Mucosa of stomach (tissue), 1 donor: ENCODE data around the gene SYNPO2L.
"Not testable (repeated sequence)": the region's sequence is repeated elsewhere in the genome, so short reads cannot be mapped to it uniquely, and the experiment has no call there.

Experiments used
- H3K27me3 ChIP-seq: one replicate; pipeline ENCODE4 v1.7.0; 2013; ENCODE audit warnings: mild to moderate bottlenecking, low read length; ENCODE audit not compliant: control insufficient read depth, insufficient read depth
- H3K36me3 ChIP-seq: one replicate; pipeline ENCODE4 v1.7.0; 2013; ENCODE audit warnings: low read length; ENCODE audit not compliant: control insufficient read depth, insufficient read depth
- H3K4me1 ChIP-seq: one replicate; pipeline ENCODE4 v1.7.0; 2013; ENCODE audit warnings: mild to moderate bottlenecking, low read length; ENCODE audit not compliant: control insufficient read depth, insufficient read depth
- H3K4me3 ChIP-seq: one replicate; pipeline ENCODE4 v1.7.0; 2013; ENCODE audit warnings: low read length
- H3K9ac ChIP-seq: one replicate; pipeline ENCODE4 v1.7.0; 2013; ENCODE audit warnings: mild to moderate bottlenecking, low read length, moderate library complexity
- H3K9me3 ChIP-seq: one replicate; pipeline ENCODE4 v1.7.0; 2013; ENCODE audit warnings: mild to moderate bottlenecking, low read length, moderate library complexity; ENCODE audit not compliant: control insufficient read depth
- donor health status: Pancreatic carcinoma.

The SYNPO2L gene, protein sequence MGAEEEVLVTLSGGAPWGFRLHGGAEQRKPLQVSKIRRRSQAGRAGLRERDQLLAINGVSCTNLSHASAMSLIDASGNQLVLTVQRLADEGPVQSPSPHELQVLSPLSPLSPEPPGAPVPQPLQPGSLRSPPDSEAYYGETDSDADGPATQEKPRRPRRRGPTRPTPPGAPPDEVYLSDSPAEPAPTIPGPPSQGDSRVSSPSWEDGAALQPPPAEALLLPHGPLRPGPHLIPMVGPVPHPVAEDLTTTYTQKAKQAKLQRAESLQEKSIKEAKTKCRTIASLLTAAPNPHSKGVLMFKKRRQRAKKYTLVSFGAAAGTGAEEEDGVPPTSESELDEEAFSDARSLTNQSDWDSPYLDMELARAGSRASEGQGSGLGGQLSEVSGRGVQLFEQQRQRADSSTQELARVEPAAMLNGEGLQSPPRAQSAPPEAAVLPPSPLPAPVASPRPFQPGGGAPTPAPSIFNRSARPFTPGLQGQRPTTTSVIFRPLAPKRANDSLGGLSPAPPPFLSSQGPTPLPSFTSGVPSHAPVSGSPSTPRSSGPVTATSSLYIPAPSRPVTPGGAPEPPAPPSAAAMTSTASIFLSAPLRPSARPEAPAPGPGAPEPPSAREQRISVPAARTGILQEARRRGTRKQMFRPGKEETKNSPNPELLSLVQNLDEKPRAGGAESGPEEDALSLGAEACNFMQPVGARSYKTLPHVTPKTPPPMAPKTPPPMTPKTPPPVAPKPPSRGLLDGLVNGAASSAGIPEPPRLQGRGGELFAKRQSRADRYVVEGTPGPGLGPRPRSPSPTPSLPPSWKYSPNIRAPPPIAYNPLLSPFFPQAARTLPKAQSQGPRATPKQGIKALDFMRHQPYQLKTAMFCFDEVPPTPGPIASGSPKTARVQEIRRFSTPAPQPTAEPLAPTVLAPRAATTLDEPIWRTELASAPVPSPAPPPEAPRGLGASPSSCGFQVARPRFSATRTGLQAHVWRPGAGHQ

DNA sequence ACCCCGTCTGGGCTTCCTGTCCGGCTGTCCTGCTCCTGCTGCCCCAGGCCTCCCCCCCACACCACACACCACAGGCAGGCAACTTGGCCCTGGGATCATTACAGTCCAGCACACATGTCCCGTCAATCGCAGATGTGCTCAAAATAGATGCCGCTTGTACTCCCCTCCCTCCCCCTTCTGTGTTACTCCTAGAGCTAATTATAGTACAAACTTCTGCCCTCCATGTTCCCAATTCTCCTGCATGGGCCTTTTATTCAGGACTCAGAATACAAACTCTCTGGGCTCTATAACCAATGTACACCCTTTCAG, at the start of gene SYNPO2L:
TSS of gene SYNPO2L (minus strand) at position 40 of the 309 bp plus-strand sequence. CDS start 107 bp downstream, outside the sequence.
- Histone ChIP-seq H3K4me1 (no peaks in the 10 kb centered on the region), H3K9ac (no peak within 1 kb of the TSS), H3K36me3 (no peaks in the 10 kb centered on the region), H3K4me3 (no peak within 1 kb of the TSS), H3K9me3 (no peaks in the 10 kb centered on the region), H3K27me3 (no peaks in the 10 kb centered on the region)

DNA sequence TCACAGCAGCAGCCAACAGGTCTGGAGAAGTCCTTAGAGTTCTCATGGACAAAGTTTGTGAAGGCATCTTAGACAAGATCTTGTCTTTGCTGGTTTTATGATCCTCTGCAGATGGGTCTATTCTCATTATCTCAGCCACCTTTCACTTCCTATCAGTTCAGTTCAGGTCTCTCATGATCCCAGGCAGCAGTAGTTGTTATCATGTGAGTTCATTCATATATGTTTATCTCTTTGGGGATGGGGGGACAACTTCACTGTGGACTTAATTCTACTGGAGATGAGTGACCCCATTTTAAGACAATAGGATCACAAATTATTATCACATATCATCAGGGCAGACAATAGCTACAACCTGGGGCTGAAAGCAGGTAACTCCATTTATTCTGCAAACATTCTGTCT, 48.1 kb upstream of the SYNPO2L start:
- H3K27me3 ChIP-seq, H3K9ac ChIP-seq, H3K36me3 ChIP-seq, H3K4me3 ChIP-seq, H3K9me3 ChIP-seq, H3K4me1 ChIP-seq: not testable (repeated sequence)

- not testable (repeated sequence) for H3K27me3 ChIP-seq, H3K4me1 ChIP-seq, H3K36me3 ChIP-seq, H3K4me3 ChIP-seq, H3K9me3 ChIP-seq, H3K9ac ChIP-seq
Measured at GRCh38 chr10:73698819-73699218, 43.0 kb upstream of the SYNPO2L start.

DNA sequence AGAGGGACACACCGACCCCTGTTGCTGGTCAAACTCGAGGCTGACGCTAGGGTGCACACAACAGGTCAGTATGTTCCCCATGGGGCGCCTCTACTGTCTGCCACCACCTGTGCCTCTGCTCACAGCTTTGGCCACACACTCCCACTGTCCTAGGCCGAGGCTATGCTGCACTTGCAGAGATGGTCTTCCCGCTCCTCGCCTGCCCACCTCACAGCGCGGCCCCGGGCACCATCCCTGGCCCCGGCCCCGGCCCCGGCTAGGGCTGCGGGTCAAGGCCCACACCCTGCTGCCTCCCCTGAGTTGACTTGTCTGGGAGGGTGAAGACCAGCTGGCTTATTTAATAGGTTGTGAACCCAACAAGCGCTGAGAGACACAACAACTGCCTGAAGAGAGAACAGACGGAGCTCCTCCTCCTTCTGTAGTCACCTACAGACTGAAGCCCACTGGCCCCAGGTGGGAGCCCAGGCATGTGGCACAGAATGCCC, 41.9 kb upstream of the SYNPO2L start, which contains the start of gene AGAP5:
TSS of gene AGAP5 (minus strand) at position 435 of the 485 bp plus-strand sequence. CDS start at position 81, 354 bp downstream.
- not testable (repeated sequence) for H3K4me3 ChIP-seq, H3K9me3 ChIP-seq, H3K27me3 ChIP-seq, H3K4me1 ChIP-seq, H3K36me3 ChIP-seq, H3K9ac ChIP-seq

- H3K9me3 ChIP-seq, H3K9ac ChIP-seq, H3K4me3 ChIP-seq, H3K36me3 ChIP-seq, H3K27me3 ChIP-seq, H3K4me1 ChIP-seq: not testable (repeated sequence)
Measured at GRCh38 chr10:73695302-73695701, 39.5 kb upstream of the SYNPO2L start.

GRCh38 chr10:73690755-73691154, 34.9 kb upstream of the SYNPO2L start:
- not testable (repeated sequence) for H3K9me3 ChIP-seq, H3K4me1 ChIP-seq, H3K27me3 ChIP-seq, H3K36me3 ChIP-seq, H3K4me3 ChIP-seq, H3K9ac ChIP-seq

GRCh38 chr10:73689596-73689995, 33.8 kb upstream of the SYNPO2L start:
- not testable (repeated sequence) for H3K4me1 ChIP-seq, H3K4me3 ChIP-seq, H3K9ac ChIP-seq, H3K9me3 ChIP-seq, H3K27me3 ChIP-seq, H3K36me3 ChIP-seq

DNA sequence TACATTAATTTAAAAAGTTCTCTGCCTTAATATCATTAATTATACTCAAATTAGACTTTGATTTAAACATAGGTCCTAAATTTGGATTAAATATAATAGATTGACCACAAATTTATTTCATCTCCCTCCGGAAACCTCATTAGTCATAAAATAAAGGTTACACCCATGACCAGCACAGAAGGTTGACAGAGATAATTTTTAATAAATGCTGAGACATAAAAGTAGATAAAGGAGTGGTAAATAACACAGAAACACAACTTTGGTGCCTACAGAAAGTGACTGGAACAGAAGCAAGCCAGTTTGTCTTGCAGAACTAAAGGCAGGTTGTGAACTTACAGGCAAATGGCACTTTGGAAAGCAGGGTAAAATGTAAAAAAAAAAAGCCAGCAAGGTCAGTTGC, 31.8 kb upstream of the SYNPO2L start:
- not testable (repeated sequence) for H3K36me3 ChIP-seq, H3K27me3 ChIP-seq, H3K4me3 ChIP-seq, H3K9ac ChIP-seq, H3K4me1 ChIP-seq, H3K9me3 ChIP-seq

DNA sequence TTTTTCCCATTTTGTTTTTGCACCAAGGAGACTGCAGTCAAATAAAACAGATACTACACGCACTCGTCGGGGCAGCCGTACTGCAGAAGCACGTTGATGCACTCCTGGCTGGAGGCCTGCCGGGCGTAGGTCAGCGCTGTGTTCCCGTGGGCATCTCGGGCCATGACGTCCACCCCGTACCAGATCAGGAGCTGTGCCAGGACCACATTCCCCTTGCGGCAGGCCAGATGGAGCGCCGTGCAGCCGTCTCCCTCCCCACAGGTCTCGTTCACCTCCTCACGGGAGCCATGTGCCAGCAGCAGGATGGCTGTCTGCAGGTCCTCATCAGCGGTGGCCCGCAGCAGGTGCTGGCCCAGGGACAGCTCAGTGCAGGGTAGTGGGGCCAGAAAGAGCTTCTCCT, 18.7 kb upstream of the SYNPO2L start:
- H3K4me3 ChIP-seq, H3K9ac ChIP-seq, H3K4me1 ChIP-seq, H3K36me3 ChIP-seq, H3K27me3 ChIP-seq, H3K9me3 ChIP-seq: not testable (repeated sequence)

- not testable (repeated sequence) for H3K4me3 ChIP-seq, H3K9me3 ChIP-seq, H3K27me3 ChIP-seq, H3K36me3 ChIP-seq, H3K9ac ChIP-seq, H3K4me1 ChIP-seq
Measured at GRCh38 chr10:73668378-73668777, 12.5 kb upstream of the SYNPO2L start.

DNA sequence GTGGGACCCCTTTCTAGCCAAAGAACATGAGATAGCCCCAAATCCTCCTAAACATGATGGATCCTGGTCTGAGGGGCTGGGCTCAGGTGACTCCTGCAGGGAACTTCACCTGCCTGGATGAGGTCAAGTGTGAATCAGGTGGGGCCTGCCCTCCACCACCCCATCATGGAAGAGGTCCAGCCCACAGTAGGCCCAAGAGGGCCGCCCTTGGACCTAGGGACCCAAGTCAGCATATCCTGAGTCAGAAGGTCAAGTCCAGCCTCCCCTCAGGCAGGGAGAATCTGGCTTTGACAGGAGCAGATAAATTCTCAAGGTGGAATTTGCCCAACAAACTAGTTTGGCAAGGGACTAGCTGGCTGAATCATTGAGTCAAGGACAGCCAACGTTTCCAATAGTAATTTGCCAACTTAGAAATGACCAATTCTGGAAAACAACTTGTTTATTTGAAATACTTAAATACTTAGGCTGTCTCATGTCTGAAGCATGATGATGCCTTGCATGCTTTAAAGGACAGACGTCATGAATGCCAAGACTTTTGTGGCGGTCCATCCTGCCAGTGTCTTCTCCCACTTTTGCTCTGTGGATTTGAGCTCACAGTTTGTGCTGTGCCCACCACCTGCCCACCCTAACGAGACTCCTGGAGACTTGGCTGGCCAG, 10.5 kb upstream of the SYNPO2L start:
- not testable (repeated sequence) for H3K4me3 ChIP-seq, H3K9me3 ChIP-seq, H3K4me1 ChIP-seq, H3K27me3 ChIP-seq, H3K36me3 ChIP-seq, H3K9ac ChIP-seq

DNA sequence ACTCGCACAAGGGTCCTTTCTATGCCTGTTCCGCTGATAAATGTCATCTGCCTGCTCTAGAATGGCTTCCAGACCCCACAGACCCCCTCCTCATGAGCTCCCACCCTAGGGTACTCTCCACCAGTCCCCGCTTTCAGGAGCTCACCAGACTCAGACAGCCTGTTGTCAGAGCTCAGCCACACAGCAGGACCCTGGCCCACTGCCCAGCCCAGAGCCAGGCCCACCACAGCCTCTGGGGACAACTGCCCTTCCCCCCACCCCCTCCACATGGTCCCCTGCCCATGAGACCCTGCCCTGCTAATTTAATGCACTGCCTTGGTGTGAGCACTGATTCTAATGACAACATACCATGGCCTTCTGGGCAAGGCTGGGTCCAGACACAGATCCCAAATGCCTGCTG, 9.8 kb upstream of the SYNPO2L start:
- H3K36me3 ChIP-seq, H3K27me3 ChIP-seq, H3K4me1 ChIP-seq, H3K9me3 ChIP-seq, H3K9ac ChIP-seq, H3K4me3 ChIP-seq: not testable (repeated sequence)
